H1 (cell line): ENCODE data around the gene TMX2. TPM values are rescaled to one million over a fixed set of nuclear protein-coding genes. Genes with fewer than 3 reads are reported as not detected.

ENCODE experiments used
- ASH2L ChIP-seq: fragments of 200-600, 300-600 bp; sonication (generic); IDR thresholded peaks from one replicate; pipeline ENCODE4 v1.7.1; 2017; ENCODE audit warnings: low read length
- CTBP2 ChIP-seq: IDR thresholded peaks from 2 replicates; pipeline ENCODE4 v1.7.0; 2011; ENCODE audit warnings: borderline replicate concordance, mild to moderate bottlenecking, moderate library complexity, mixed read lengths, low read length; ENCODE audit not compliant: insufficient read depth, insufficient read length
- EP300 ChIP-seq, 2 experiments: IDR thresholded peaks; 1 replicate in 1 of 2; 2 replicates in 1 of 2; pipeline ENCODE4 v1.6.1; 2011 to 2012; ENCODE audit warnings: low read depth in 2 of 2, low read length in 2 of 2, mild to moderate bottlenecking in 2 of 2, borderline replicate concordance in 1 of 2, inconsistent platforms in 1 of 2, moderate library complexity in 1 of 2
- GABPA ChIP-seq: IDR thresholded peaks from 2 replicates; pipeline ENCODE4 v1.6.1; 2011; ENCODE audit warnings: mild to moderate bottlenecking, low read length, moderate library complexity, borderline replicate concordance; ENCODE audit not compliant: insufficient read depth
- RXRA ChIP-seq: IDR thresholded peaks from 2 replicates; pipeline ENCODE4 v1.6.1; 2011; ENCODE audit warnings: low read depth, mild to moderate bottlenecking, low read length, moderate library complexity; ENCODE audit not compliant: insufficient read depth
- SP1 ChIP-seq: IDR thresholded peaks from 2 replicates; pipeline ENCODE4 v1.6.1; 2011; ENCODE audit warnings: low read depth, low read length
- TAF1 ChIP-seq: IDR thresholded peaks from 2 replicates; pipeline ENCODE4 v1.6.1; 2011; ENCODE audit warnings: mild to moderate bottlenecking, low read depth, low read length
- TBP ChIP-seq: IDR thresholded peaks from 2 replicates; pipeline ENCODE4 v1.6.1; 2011; ENCODE audit warnings: low read depth, low read length, improper control_type of control experiment
- YY1 ChIP-seq: IDR thresholded peaks from 2 replicates; pipeline ENCODE4 v1.6.1; 2011; ENCODE audit warnings: low read depth, mild to moderate bottlenecking, low read length
- polyA plus RNA-seq, 7 experiments: library from polyadenylated mRNA; depleted of rRNA in 3 of 7; stranded (reverse) in 5 of 7; unstranded in 2 of 7; fragments of >200 nt in 5 of 7; fragments of 200-250 nt in 2 of 7; gene quantifications; 1 replicate in 5 of 7; 2 replicates in 1 of 7; 4 replicates in 1 of 7; pipeline versions ENCODE4 v1.2.1 to v1.2.3, GENCODE V29; 2011 to 2013; ENCODE audit warnings: missing spikeins in 2 of 7, mixed read lengths in 2 of 7
- total RNA-seq: library from RNA; stranded (reverse); fragmentation: NEBNext Ultra II Directional; extraction: Animal tissue kit (Norgen Biotek cat#: 25700); gene quantifications from 2 replicates; pipeline ENCODE4 v1.2.1, GENCODE V29; 2021
- TF ChIP-seq, protein P1 (sequence below): fragments of 300-600 bp; sonication (generic); IDR thresholded peaks from 2 replicates; pipeline ENCODE4 v1.7.1; 2012; ENCODE audit warnings: low read length, moderate library complexity, mild to moderate bottlenecking, inconsistent platforms; ENCODE audit not compliant: insufficient replicate concordance

The TMX2 gene
- total and polyA plus RNA-seq, 2 of the 8 experiments (the other 6 are each of a cell fraction or from before 2014, with no cell fraction given), result 70.4 to 100.0 TPM

DNA sequence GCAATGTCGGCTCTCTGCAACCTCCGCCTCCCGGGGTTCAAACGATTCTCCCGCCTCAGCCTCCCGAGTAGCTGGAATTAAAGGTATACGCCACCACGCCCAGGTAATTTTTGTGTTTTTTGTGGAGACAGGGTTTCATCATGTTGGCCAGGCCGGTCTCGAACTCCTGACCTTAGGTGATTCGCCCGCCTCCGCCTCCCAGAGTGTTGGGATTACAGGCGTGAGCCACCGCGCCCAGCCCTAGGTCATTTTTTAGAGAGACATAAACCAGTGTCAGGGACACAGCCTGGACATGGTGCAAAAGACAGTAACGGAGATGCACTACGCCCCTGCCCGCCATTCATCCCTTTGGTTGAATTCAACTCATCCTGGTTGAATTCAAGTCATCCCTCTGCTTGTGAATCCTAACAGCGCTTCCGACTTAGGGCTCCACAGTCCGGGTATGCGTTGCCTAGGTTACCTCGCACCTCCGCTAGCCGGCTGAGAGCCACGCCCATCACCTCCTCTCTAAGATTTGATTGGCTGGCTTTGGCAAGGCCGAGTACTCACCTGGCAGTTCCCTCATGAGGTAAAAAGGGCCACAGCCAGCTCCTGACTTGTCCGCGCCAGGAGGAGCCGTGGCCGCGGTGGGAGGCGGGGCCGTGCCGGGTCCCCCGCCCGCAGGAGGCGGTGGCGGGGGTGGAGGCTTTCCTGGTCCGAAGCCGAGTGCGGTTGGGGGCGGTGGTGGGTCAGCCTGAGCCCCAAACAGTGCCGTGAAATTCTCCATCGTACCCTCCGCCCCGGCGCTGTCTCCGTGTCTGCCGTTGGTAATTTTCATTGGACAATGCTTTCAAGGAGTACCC, 758 bp upstream of the TMX2 start, which contains the start of gene MED19 (continued):
- TF ChIP-seq, protein P1, sequence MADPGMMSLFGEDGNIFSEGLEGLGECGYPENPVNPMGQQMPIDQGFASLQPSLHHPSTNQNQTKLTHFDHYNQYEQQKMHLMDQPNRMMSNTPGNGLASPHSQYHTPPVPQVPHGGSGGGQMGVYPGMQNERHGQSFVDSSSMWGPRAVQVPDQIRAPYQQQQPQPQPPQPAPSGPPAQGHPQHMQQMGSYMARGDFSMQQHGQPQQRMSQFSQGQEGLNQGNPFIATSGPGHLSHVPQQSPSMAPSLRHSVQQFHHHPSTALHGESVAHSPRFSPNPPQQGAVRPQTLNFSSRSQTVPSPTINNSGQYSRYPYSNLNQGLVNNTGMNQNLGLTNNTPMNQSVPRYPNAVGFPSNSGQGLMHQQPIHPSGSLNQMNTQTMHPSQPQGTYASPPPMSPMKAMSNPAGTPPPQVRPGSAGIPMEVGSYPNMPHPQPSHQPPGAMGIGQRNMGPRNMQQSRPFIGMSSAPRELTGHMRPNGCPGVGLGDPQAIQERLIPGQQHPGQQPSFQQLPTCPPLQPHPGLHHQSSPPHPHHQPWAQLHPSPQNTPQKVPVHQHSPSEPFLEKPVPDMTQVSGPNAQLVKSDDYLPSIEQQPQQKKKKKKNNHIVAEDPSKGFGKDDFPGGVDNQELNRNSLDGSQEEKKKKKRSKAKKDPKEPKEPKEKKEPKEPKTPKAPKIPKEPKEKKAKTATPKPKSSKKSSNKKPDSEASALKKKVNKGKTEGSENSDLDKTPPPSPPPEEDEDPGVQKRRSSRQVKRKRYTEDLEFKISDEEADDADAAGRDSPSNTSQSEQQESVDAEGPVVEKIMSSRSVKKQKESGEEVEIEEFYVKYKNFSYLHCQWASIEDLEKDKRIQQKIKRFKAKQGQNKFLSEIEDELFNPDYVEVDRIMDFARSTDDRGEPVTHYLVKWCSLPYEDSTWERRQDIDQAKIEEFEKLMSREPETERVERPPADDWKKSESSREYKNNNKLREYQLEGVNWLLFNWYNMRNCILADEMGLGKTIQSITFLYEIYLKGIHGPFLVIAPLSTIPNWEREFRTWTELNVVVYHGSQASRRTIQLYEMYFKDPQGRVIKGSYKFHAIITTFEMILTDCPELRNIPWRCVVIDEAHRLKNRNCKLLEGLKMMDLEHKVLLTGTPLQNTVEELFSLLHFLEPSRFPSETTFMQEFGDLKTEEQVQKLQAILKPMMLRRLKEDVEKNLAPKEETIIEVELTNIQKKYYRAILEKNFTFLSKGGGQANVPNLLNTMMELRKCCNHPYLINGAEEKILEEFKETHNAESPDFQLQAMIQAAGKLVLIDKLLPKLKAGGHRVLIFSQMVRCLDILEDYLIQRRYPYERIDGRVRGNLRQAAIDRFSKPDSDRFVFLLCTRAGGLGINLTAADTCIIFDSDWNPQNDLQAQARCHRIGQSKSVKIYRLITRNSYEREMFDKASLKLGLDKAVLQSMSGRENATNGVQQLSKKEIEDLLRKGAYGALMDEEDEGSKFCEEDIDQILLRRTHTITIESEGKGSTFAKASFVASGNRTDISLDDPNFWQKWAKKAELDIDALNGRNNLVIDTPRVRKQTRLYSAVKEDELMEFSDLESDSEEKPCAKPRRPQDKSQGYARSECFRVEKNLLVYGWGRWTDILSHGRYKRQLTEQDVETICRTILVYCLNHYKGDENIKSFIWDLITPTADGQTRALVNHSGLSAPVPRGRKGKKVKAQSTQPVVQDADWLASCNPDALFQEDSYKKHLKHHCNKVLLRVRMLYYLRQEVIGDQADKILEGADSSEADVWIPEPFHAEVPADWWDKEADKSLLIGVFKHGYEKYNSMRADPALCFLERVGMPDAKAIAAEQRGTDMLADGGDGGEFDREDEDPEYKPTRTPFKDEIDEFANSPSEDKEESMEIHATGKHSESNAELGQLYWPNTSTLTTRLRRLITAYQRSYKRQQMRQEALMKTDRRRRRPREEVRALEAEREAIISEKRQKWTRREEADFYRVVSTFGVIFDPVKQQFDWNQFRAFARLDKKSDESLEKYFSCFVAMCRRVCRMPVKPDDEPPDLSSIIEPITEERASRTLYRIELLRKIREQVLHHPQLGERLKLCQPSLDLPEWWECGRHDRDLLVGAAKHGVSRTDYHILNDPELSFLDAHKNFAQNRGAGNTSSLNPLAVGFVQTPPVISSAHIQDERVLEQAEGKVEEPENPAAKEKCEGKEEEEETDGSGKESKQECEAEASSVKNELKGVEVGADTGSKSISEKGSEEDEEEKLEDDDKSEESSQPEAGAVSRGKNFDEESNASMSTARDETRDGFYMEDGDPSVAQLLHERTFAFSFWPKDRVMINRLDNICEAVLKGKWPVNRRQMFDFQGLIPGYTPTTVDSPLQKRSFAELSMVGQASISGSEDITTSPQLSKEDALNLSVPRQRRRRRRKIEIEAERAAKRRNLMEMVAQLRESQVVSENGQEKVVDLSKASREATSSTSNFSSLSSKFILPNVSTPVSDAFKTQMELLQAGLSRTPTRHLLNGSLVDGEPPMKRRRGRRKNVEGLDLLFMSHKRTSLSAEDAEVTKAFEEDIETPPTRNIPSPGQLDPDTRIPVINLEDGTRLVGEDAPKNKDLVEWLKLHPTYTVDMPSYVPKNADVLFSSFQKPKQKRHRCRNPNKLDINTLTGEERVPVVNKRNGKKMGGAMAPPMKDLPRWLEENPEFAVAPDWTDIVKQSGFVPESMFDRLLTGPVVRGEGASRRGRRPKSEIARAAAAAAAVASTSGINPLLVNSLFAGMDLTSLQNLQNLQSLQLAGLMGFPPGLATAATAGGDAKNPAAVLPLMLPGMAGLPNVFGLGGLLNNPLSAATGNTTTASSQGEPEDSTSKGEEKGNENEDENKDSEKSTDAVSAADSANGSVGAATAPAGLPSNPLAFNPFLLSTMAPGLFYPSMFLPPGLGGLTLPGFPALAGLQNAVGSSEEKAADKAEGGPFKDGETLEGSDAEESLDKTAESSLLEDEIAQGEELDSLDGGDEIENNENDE, result no peak
- TF ChIP-seq GABPA (no peak), TBP (peak; percentile 23; the same call in 1 of the 2 replicates), CTBP2 (no peak), YY1 (no peak), TAF1 (peak; percentile 61; the same call in 1 of the 2 replicates), RXRA (no peak), ASH2L (peak; percentile 79), SP1 (0 out of 2 replicates have a peak, but pooled peaks have one; percentile 24), EP300 (IDR thresholded peaks at IDR 0.05; ENCODE audit: borderline replicate concordance in 1 of 2, low read depth in 2 of 2, low read length in 2 of 2) (no peak)
